Cerebellar nuclear complex (tissue), 1 donor: ENCODE measurements around the gene DGCR6L.
"Not testable (repeated sequence)": the region's sequence is repeated elsewhere in the genome, so short reads cannot be mapped to it uniquely, and the experiment has no call there.

Source experiments
- DNase-seq, 2 experiments: peaks; one replicate each; lab custom pipeline; 2025; lab: John Stamatoyannopoulos, UW

The DGCR6L gene

GRCh38 chr22:20275836-20276235, 44.0 kb downstream of the DGCR6L start:
- no peak for DNase-seq

GRCh38 chr22:20275325-20275724, 44.5 kb downstream of the DGCR6L start:
- not testable (repeated sequence) for DNase-seq

- not testable (repeated sequence) for DNase-seq
Observed at GRCh38 chr22:20274374-20274773, 45.5 kb downstream of the DGCR6L start.

- no peak for DNase-seq
Observed at GRCh38 chr22:20273758-20274181, 46.1 kb downstream of the DGCR6L start.

GRCh38 chr22:20272700-20273099, 47.2 kb downstream of the DGCR6L start:
- no peak for DNase-seq

GRCh38 chr22:20272174-20272573, 47.7 kb downstream of the DGCR6L start:
- DNase-seq, result no peak

GRCh38 chr22:20271114-20271994, 48.5 kb downstream of the DGCR6L start:
- DNase-seq, result peak; percentile 71 to 74

GRCh38 chr22:20270190-20271113, 49.4 kb downstream of the DGCR6L start:
- not testable (repeated sequence) for DNase-seq

- DNase-seq, result not testable (repeated sequence)
Observed at GRCh38 chr22:20269673-20270072, 50.2 kb downstream of the DGCR6L start.

- not testable (repeated sequence) for DNase-seq
Observed at GRCh38 chr22:20269201-20269600, 50.7 kb downstream of the DGCR6L start.

- DNase-seq, result no peak
Observed at GRCh38 chr22:20268279-20269012, 51.4 kb downstream of the DGCR6L start, which contains the start of gene RTN4R. Gene RTN4R, minus strand, starts transcription at chr22:20268318. Its CDS starts 226 bp downstream, at chr22:20268092.

- DNase-seq, result no peak
Observed at GRCh38 chr22:20267441-20268278, 52.2 kb downstream of the DGCR6L start.

- DNase-seq, result not testable (repeated sequence)
Observed at GRCh38 chr22:20266667-20267440, 53.0 kb downstream of the DGCR6L start.

- DNase-seq, result not testable (repeated sequence)
Observed at GRCh38 chr22:20265772-20266666, 53.8 kb downstream of the DGCR6L start.

- DNase-seq, result peak; percentile 69 to 81
Observed at GRCh38 chr22:20264614-20265452, 55.0 kb downstream of the DGCR6L start.
